Testis (tissue), 2 donors: ENCODE results near the gene PPP1R13L.

ENCODE experiments used
- POLR2A ChIP-seq: fragments of 450-650 bp; IDR thresholded peaks from one replicate; pipeline ENCODE4 v1.6.1; 2017; ENCODE audit warnings: antibody characterized with exemption, mild to moderate bottlenecking, moderate library complexity
- TF ChIP-seq, protein P1 (sequence below), 3 experiments: fragments of 450-650 bp in 2 of 3; fragments of 200-600 bp in 1 of 3; sonication (generic) in 1 of 3; IDR thresholded peaks; one replicate each; pipeline ENCODE4 v1.5.1; 2016 to 2019; ENCODE audit warnings: antibody characterized with exemption in 3 of 3, mild to moderate bottlenecking in 2 of 3, moderate library complexity in 1 of 3

DNA sequence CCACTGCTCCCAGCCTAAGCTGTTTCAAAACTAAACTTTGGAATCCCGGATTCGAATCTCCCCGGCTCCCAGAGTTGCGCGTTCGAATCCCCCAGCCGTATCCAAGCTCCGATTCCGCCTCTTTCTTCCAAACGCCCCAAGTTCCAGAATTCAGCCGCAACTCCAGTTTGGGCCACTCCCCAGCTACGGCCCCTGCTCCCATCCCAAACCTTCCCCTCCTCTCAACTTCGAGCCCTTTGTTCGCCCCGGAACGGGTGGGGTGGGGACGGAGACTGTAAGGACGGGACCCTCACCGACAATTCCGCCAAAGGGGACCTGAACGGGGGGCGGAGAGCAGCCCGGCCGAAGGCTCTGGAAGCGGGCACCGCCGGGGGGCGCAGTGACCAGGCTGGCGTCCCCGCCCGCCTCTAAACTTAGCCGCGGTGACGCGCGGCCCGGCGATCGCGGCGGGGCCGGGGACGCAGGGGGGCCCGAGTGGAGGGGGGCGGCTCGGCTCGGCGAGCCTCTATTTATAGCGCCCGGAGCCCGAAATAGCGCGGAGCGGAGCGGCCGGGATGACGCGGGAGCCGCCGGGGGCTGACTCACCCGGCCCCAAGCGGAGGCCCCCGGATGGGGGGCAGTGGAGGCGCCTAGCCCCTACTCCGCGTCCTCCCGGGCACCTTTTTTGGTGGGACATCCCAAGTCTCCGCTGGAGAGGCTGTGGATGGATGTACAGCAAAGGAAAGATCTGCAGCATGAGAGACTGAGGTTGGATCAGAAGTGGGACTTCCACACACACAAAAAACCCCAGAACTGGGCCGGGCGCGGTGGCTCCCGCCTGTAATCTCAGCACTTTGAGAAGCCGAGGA, 23.7 kb upstream of the PPP1R13L start:
- TF ChIP-seq, protein P1, sequence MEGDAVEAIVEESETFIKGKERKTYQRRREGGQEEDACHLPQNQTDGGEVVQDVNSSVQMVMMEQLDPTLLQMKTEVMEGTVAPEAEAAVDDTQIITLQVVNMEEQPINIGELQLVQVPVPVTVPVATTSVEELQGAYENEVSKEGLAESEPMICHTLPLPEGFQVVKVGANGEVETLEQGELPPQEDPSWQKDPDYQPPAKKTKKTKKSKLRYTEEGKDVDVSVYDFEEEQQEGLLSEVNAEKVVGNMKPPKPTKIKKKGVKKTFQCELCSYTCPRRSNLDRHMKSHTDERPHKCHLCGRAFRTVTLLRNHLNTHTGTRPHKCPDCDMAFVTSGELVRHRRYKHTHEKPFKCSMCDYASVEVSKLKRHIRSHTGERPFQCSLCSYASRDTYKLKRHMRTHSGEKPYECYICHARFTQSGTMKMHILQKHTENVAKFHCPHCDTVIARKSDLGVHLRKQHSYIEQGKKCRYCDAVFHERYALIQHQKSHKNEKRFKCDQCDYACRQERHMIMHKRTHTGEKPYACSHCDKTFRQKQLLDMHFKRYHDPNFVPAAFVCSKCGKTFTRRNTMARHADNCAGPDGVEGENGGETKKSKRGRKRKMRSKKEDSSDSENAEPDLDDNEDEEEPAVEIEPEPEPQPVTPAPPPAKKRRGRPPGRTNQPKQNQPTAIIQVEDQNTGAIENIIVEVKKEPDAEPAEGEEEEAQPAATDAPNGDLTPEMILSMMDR (IDR thresholded peaks at IDR 0.05): peak in 2 of 3 experiments; percentile 18 to 39
- no peak for TF ChIP-seq POLR2A
